GM19193 (cell line): ENCODE results near the gene RASSF1.

ENCODE experiments used
- POLR2A ChIP-seq: IDR thresholded peaks from 4 replicates; pipeline ENCODE4 v1.6.1; 2011; ENCODE audit not compliant: insufficient read depth, insufficient read length; ENCODE audit errors: extremely low read depth

RASSF1 gene

DNA sequence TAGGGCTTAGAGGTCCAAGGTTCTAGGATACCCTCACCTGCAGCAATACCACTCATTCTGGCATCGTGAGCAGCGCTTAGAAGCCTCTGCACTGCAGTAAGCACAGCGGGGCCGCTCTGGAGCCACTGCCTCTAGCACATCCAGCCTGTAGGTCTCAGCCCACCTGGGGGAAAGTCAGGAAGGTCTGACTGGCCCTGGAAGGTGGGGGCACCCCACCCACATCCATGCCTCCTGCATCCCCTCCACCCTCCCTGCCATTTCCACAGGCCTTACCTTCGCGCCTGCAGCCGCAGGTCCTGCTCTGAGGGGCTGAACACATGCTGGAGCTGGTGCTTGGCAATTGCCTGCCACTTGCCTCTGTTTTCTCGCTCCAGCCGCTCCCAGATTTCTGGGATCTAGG is 901 bp upstream of the RASSF1 start:
- TF ChIP-seq POLR2A, result no peak

DNA sequence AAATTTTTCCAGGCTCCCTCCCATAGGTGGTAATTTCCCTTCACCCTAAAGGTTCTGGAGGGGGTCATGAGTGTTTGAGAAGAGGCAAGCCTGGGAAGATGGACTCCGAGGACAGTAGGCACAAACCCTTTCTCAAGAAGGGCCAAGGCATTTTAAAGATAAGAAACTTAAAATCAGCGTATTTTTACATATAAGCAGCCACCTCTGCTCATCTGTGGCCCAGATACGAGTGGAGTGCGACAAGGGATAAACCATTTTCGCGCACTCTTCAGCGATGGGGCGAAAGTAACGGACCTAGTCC is 539 bp downstream of the RASSF1 start:
- TF ChIP-seq POLR2A, result no peak

DNA sequence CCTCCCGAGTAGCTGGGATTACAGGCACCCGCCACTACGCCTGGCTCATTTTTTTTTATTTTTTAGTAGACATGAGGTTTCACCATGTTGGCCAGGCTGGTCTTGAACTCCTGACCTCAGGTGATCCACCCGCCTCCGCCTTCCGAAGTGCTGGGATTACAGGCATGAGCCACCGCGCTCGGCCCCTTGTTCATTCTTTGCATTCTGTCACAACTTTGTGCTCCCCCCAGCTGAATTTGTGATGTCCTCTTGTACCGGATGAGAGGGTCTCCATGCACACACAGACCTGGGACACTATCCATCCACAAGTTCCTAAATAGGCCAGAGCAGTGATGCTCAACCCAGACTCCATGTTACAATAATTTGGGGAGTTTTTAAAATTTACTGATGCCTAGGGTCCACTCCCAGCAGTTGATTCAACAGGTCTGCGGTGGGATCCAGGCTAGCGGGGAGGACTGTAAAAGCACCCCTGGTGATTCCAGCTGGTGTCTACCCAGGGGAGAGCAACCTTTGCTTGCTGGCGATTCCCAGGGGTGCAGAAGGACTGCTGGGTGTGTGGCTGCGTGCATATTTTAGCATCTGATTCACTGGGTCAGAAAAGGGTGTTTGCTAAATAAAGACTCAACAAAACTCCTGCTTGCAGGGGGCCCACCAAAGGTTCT is 1.0 kb downstream of the RASSF1 start:
- no peak for TF ChIP-seq POLR2A

DNA sequence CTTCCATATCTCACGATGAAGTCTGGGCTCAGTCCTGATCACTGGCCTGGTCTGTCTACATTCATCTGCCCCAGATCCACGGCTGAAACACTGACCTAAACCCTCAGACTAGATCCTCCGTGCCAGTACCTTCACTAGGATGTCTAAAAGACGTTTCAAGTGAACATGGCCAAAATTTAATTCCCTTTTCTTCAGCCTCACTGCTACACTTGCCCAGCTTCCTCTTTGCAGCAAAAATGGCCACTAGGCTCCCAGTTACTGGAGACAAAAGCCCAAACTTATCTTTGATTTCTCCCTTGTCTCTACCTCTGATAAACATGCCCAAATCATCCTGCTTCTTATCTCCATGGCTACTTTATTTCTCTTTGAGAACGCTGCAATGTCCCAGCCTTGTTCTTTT is 1.7 kb downstream of the RASSF1 start:
- TF ChIP-seq POLR2A, result no peak

DNA sequence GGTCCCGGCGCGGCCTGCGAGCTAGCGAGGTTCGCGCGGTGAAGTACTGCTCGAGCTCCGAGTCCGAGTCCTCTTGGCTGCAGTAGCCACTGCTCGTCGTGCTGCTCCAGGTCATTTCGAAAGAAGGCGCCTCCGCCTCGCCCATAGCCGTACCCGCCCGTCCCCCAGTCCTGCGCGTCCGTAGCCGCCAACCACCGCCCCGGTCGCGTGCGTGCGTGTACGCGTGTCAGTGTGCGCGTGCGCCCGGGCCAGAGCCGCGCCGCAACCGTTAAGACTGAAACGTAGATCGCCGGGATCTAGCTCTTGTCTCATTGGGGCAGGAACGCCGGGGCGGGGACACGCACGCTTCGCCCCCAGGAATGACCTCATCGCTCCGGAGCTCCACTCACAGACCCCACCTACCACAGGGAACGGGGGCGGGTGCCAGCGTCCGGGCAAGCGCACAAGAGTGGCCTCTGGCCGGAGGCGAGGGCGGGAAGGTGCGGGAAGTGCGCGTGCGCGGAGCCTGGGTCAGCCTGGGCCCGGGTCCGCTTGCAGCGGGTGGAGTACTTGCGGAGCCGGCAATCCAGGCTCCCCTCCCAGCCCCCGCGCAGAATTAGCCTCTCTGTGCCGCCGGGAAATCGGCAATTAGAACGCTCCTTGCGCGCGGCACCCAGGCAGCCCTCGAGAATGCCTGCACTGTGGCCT is 3.3 kb downstream of the RASSF1 start:
- peak; percentile 79 for TF ChIP-seq POLR2A

DNA sequence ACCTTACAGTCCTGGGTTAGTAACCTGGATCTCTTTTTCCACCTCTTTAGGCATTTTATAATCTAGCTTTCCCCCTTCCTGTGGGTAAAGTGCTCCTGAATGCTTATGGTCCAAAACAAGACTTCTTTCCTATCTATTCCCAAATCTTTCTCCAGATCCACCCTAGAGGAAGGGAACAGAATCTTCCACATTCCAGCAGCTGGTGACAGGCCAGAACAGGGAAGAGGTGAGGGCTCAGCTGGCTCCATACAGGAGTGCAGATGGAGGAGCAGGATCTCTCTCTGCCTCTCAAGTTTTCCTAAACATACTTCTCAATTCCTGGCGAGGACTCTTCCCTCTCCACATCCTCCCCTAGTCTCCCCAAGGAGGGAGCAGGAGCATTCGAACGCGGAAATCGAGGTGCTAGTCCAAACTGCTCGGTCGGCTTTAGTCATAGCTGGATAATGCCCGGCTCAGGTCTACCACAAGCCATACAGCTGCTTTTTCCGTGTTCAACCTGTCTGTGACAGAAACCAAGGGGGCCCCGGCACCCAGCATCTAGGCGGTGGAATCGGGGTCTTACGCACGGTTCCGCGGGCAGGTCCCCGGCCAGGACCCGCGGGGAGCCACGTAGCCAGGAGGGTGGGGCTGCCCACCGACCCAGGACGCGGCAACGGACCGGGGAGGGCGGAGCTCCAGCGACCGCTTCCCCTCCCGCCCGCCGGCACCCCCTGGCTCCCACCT is 4.0 kb downstream of the RASSF1 start:
- no peak for TF ChIP-seq POLR2A

DNA sequence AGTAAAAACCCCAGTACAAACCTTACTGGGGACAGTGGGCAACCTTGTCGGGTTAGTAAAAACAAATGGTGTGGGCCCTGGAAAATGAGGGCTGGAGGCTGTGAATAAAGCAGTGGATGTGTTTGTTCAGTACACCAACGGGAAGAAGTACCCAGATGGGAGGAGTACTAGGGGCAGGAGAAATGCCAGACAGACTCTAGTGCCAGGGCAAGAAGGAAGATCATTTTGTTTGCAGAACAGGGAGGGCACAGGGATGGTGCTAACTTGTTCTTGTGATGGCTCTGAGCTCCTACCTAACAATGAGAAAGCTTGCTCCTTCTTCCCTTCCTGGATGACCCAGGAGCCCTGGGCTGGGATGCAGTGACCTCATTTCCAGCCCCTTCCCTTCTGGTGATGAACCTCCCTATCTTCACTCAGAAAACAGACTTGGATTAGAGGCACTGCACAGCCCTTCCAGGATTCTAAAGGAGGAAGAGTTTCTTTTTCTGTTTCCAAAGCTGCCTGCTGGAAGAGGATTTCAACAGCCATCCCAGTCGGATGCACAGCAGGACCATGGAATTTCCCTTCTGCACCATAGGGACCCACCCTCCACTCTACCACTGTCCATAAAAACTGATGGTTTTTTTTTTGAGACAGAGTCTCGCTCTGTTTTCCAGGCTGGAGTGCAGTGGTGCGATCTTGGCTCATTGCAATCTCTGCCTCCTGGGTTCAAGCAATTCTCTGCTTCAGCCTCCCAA is 6.1 kb downstream of the RASSF1 start:
- TF ChIP-seq POLR2A, result no peak

DNA sequence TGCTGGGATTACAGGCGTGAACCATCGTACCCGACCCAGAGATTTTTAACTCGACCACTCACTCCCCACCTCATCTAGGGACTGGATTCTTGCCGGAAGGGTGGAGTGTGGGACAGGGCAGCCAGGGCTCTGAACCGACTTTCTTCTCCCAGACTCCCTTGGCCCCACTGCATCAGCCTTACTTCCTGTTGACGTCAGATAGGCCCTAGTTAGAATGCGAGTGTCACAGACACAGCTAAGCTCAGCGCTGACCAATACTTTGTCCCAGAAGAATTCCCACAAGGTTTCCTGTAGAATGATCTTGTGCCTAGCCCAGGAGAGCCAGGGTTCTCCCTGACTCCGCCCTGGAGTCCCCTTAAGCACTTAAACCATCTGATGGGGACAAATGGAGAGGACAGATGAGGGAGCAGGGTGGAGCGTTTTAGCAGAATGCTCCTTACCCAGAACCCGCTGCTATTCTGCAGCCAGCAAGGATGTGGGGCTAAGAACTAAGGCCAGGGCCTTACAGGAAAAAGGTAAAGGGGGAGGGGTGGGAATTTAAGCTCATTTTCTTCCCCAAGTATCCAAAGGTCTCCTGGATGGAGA is 6.8 kb downstream of the RASSF1 start:
- TF ChIP-seq POLR2A, result no peak

DNA sequence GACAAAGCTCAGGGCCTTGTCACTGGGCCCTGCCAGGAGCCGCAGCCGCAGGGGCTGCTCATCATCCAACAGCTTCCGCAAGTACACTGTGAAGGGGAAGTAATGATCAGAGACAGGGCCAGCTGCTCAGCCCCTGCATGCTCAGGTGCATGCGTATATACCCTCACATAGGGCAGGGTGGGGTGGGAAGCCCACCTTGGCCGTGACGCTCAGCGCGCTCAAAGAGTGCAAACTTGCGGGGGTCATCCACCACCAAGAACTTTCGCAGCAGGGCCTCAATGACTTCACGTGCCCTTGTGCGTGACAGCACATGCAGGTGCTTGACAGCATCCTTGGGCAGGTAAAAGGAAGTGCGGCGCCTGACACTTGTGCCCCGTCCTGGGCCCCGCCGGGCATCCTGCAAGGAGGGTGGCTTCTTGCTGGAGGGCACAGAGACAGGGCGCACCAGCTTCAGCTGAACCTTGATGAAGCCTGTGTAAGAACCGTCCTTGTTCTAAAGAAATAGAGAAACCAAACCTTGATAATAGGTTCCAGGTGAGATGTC is 9.2 kb downstream of the RASSF1 start:
- TF ChIP-seq POLR2A, result no peak

DNA sequence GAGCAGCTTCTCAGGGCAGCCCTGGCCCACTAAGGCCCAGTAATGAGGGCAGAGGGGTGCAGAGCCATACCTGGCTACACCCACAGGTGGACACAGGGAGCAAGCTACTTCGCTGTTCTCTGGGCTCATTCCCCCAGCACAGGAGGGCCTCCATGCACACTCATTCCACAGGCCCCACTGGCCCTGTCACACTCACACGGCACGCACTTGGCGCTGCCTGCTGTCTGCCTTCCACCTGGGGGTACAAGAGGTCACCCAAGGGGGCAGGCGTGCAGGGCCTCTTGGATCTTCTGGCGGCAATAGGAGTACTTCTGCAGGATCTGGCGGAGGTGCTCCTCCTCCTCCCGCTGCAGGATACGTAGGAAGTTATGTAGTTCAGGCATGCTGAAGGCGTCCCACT is 10.3 kb downstream of the RASSF1 start:
- no peak for TF ChIP-seq POLR2A

DNA sequence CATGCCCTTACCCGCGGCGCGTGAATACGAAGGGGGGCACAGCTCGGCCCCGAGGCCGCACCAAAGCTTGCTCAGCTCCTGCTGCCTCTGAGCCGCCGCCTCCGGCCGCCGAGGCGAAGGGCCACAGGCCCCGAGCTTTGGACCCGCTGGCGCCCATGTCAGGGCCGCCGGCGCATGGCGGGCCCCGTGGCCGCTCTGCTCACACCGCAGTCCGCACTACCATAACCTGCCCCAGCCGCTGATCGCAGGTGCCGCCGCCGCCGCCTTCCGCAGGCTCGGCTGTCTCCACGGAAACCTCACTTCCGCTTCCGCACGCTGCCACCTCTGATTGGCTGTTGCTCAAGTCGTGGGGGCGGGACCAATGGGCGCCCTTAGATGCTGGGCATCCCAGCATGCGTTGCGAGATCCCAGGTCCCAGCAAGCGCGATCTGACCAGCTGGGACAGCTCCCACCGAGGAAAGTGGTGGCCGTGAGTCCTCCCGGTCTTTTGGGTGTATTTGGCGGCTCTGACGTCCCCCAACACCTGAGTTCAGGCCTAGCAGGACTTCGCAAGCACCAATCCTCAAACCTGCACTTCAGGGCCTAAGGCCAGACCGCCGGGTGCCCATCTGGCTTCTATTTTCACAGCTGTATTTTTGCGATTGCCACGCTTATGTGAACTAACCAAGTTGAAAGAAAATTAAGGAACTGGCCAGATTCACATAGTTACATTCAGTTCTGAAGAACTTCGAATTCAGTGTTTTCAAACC is 12.5 kb downstream of the RASSF1 start, which contains the start of gene TUSC2:
Gene TUSC2 (minus strand): TSS at position 281 of the 749 bp plus-strand sequence. CDS start 124 bp downstream, at position 157.
- TF ChIP-seq POLR2A, result peak; percentile 85

DNA sequence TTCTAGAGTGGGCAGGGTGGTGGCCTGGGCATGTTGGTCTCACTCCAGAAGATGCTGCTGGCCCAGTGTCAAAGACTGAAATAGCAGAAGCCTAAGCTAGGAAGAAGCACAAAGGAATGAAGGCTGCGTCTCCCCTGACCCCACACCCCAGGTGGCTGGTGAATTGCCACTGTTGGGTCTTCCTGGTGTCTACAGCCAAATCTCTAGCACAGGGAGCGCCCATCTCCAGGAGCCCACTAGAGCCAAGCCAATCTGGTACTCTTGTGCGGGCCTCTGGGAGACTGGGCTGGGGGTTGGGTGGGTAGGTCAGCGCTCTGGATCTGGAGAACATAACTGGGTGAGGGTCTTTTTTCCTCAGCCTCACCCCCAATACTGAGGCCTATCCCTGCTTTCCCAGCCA is 13.5 kb downstream of the RASSF1 start:
- no peak for TF ChIP-seq POLR2A

DNA sequence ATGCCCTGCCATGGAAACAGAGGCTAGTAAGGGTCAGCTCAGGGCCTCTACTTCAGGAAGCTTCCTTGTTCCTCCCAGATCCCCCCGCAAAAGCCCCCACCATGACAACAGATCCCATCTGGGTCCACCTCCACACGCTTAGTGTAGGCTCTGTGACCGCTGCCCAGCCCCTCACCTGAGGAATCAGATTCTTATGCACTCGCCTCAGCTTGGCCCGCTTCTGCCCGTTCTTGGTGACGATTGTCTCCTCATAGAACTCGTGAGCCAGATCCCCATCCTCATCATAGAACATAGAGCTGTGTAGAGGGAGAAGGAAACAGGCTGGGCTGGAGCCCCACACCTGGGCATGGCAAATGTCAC is 14.5 kb downstream of the RASSF1 start:
- TF ChIP-seq POLR2A, result no peak
